NCI-H1694 treated with DMSO at 0.1 percent for 48 hours (cell line): ENCODE results near the gene DRD5.

ENCODE experiments used
- DNase-seq: peaks from one replicate; lab custom pipeline; 2025; lab: John Stamatoyannopoulos, UW

DRD5 gene

GRCh38 chr4:9816285-9816684, 34.9 kb downstream of the DRD5 start:
- no peak for DNase-seq

- DNase-seq: no peak
These were observed 38.9 kb downstream of the DRD5 start for GRCh38 chr4:9820343-9820742.

- DNase-seq: no peak
These were observed 43.6 kb downstream of the DRD5 start for GRCh38 chr4:9825049-9825448.

- no peak for DNase-seq
These were observed 45.1 kb downstream of the DRD5 start for GRCh38 chr4:9826551-9826950.

- DNase-seq: no peak
These were observed 51.2 kb downstream of the DRD5 start for GRCh38 chr4:9832640-9833039.

- DNase-seq: no peak
These were observed 52.0 kb downstream of the DRD5 start for GRCh38 chr4:9833421-9833820.
